ENCODE measurements around the gene UBA5. TPM values are rescaled to one million over a fixed set of nuclear protein-coding genes. Genes with fewer than 3 reads are reported as not detected.

UBA5 gene
- polyA plus RNA-seq, 1 donor, result 32.4 TPM

DNA sequence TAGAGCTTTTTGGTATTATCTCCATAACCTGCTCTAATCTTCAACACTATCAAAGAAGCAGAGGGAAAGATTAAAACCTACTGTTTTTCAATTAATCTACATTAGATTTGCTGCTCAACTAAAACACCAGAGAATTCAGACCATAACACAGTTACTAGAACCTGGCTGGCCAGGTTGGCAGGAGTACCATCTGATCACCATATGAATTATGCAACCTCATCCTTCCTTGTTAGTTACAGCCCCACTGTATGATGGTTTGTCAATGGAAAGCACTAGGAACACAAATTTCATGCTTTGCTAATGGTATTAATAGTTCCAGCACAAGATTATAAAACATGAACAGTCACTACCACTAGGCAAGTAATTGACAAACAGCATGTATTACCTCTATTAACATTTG lies 56.2 kb downstream of the UBA5 start:
- DNase-seq (ENCODE audit: low read depth), result no peak

- no peak for DNase-seq (ENCODE audit: low read depth)
Measured at GRCh38 chr3:132720228-132720627, 60.1 kb downstream of the UBA5 start.

DNA sequence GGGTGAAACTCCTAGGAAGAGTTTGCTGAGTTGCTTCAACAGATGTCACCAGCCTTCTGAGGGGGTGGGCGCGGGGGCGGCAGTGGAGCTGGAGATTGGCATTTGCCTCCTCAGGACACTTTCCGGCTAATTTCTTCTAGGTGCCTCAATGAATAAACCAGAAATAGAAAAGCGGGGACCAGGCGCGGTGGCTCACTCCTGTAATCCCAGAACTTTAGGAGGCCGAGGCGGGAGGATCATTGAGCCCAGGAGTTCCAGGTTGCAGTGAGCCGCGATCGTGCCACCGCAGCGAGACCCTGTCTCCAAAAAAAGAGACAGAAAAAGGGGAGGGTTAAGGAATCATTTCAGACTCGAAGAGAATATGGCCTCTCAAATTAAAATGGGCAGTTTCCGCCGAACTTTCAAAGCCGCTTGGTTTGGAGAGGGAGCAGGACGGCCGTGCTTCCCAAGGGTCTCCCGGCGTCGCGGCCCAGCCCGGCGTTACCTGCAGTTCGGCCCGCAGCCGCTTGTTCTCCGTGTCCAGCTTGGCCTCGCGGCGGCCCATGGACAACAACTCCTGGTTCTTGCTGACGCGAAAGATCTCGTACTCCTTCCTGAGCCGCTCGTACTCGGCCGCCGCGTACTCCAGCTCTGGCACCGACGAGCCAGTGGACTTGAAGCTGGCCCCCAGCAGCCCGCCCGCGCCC lies 61.5 kb downstream of the UBA5 start:
- DNase-seq (ENCODE audit: low read depth), result peak; percentile 19

GRCh38 chr3:132722165-132723023 lies 62.3 kb downstream of the UBA5 start, which contains the start of gene NPHP3:
NPHP3 (minus strand) TSS chr3:132722409; CDS start chr3:132722355, 54 bp downstream.
- peak; percentile 66 for DNase-seq (ENCODE audit: low read depth)

DNA sequence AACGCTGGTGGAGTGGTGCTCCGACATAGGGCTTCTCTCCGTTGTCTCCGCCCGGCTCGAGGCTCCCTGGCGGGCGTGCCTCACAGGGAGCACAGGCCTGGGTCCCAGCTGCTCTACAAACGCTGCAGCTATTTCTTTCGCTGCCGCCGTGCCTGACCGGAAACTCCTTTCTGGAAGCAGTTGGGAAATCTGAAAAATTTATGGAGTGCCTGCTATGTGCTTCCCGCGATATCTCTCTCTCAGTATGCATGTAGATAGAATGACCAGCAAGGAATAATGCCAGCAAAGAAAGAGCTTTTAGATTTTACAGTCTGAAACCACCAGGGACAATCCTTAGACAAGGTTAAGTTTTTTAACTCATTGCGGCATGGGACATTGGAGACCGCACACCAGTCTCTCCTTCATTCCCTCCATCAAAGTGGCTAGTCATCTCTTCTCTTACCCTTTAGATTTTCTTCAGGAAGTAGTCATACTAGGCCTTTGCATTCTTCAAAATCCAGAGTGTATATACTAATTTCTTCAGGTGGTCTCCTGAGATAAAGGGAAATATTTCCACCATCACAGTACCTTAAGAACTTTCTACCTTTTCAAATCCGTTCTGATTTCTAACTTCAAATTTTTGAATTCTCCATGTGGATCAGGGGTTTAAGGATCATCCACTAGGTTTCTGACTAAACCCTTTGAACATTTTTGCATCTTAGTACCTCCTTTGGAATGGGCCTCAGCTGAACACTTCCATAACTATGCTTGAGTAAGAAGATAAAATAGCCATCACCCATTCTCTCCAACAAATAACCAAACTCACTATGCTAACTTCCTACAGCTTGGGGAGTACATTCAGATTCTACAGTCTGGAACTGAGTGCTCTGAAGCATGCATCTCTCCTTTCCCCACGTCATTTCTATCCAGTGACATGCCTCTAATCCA lies 63.2 kb downstream of the UBA5 start:
- no peak for DNase-seq (ENCODE audit: low read depth)

GRCh38 chr3:132726341-132726823 lies 66.3 kb downstream of the UBA5 start:
- peak; percentile 14 for DNase-seq (ENCODE audit: low read depth)

Other genes starting within 250 kb of the UBA5 start
- gene DNAJC13, start 242.8 kb upstream of the UBA5 start, polyA plus RNA-seq (ENCODE audit: insufficient read length), result 33.2 TPM
- gene ACKR4, start 63.1 kb upstream of the UBA5 start, polyA plus RNA-seq (ENCODE audit: insufficient read length), result 1.6 TPM
- gene ACAD11, start 520 bp upstream of the UBA5 start, polyA plus RNA-seq (ENCODE audit: insufficient read length), result 11.3 TPM
- 29.2 TPM for gene NPHP3, start 62.1 kb downstream of the UBA5 start, polyA plus RNA-seq (ENCODE audit: insufficient read length)

Measured in forelimb muscle (tissue), 1 donor.